Measurements from ENCODE around the gene NPAP1. TPM values are rescaled to one million over a fixed set of nuclear protein-coding genes. Genes with fewer than 3 reads are reported as not detected.

The NPAP1 gene
- total RNA-seq, 1 experiment from 2014 or later, result 0.07 TPM

DNA sequence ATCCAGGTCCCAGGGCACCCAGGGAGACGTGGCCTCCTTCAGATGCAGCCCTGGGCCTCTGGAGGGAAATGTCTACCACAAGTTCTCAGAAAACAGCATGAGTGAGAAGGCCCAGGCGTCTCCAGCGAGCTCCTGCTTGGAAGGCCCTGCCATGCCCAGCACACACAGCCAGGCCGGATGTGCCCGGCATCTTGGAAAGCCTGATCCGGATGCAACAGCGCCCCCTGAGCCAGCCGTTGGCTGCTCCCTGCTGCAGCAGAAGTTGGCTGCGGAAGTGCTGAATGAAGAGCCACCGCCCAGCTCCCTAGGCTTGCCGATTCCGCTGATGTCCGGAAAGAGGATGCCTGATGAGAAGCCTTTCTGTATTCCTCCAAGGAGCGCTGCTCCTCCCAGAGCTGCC is 856 bp downstream of the NPAP1 start:
- no peak overlapping the region for H2BK20ac ChIP-seq (ENCODE audit: low read depth, low read length, poor library complexity, severe bottlenecking)
- no peak overlapping the region for H3K14ac ChIP-seq (ENCODE audit: insufficient read depth, low read length)
- no CpG with 5 or more reads among the region's 14 CpGs for WGBS (ENCODE audit: extremely low coverage, insufficient read length, low lambda C conversion rate)

More for the DNA sequence above, 856 bp downstream of the NPAP1 start:
- H3K4ac ChIP-seq (ENCODE audit: low read depth, low read length), result no peak overlapping the region
- H3K4me3 Mint-ChIP-seq, result no peak overlapping the region
- TF ChIP-seq, protein P1, sequence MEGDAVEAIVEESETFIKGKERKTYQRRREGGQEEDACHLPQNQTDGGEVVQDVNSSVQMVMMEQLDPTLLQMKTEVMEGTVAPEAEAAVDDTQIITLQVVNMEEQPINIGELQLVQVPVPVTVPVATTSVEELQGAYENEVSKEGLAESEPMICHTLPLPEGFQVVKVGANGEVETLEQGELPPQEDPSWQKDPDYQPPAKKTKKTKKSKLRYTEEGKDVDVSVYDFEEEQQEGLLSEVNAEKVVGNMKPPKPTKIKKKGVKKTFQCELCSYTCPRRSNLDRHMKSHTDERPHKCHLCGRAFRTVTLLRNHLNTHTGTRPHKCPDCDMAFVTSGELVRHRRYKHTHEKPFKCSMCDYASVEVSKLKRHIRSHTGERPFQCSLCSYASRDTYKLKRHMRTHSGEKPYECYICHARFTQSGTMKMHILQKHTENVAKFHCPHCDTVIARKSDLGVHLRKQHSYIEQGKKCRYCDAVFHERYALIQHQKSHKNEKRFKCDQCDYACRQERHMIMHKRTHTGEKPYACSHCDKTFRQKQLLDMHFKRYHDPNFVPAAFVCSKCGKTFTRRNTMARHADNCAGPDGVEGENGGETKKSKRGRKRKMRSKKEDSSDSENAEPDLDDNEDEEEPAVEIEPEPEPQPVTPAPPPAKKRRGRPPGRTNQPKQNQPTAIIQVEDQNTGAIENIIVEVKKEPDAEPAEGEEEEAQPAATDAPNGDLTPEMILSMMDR (conservative IDR thresholded peaks at IDR 0.05), result peak; percentile 64
- H2BK120ac ChIP-seq (ENCODE audit: low read depth, low read length, poor library complexity, severe bottlenecking), result no peak overlapping the region
- H3K18ac ChIP-seq (ENCODE audit: insufficient read length, low read depth, low read length), result no peak overlapping the region
- no peak overlapping the region for H3K27ac Mint-ChIP-seq
- H4K8ac ChIP-seq (replicated peaks; ENCODE audit: insufficient read length, low read depth, low read length), result no peak overlapping the region
- peak; percentile 78 for DNase-seq
- no peak overlapping the region for H2BK15ac ChIP-seq (ENCODE audit: low read depth, low read length)
- no peaks in the 10 kb centered on the region for H4K20me1 ChIP-seq (ENCODE audit: control insufficient read depth, insufficient read depth, insufficient read length)
- H3K4me1 ChIP-seq (ENCODE audit: insufficient read depth, low read length), result no peaks in the 10 kb centered on the region
- peaks cover 5% of the 10 kb centered on the region; the same call in 1 of the 2 replicates for H3K27me3 Mint-ChIP-seq (ENCODE audit: low read depth)
- no peak overlapping the region for H2BK12ac ChIP-seq (ENCODE audit: insufficient read length, low read depth, low read length)
- peaks cover 31% of the 10 kb centered on the region for H3K9me3 ChIP-seq (ENCODE audit: control insufficient read depth, low read depth, low read length)
- H3T11ph ChIP-seq (ENCODE audit: low read length), result no peak overlapping the region
- H3K9me3 Mint-ChIP-seq, result peaks cover 54 to 68% of the 10 kb centered on the region in 2 experiments
- no peaks in the 10 kb centered on the region for H3K23me2 ChIP-seq (ENCODE audit: insufficient read length, low read depth, low read length, poor library complexity, severe bottlenecking)
- H3K9ac ChIP-seq (ENCODE audit: extremely low read depth, insufficient read length, low read length), result no peak overlapping the region
- 0 out of 4 replicates have a peak, but pooled peaks cover 0 to 2% of the 10 kb centered on the region in 2 experiments for H3K4me1 Mint-ChIP-seq
- peaks cover 0 to 5% (median 4%) of the 10 kb centered on the region in 3 experiments; a peak in 5 of 7 replicates for H3K36me3 Mint-ChIP-seq (ENCODE audit: insufficient read depth in 1 of 3, low read depth in 3 of 3)
- no peaks in the 10 kb centered on the region for H3K79me2 ChIP-seq (ENCODE audit: insufficient read depth, low read length)
- no peak overlapping the region for H4K91ac ChIP-seq (ENCODE audit: insufficient read length, low read depth, low read length)
- H3K79me1 ChIP-seq (ENCODE audit: insufficient read depth, low read depth, low read length, poor library complexity, severe bottlenecking), result no peaks in the 10 kb centered on the region
- no peak overlapping the region for H3K23ac ChIP-seq (ENCODE audit: insufficient read length, low read depth, low read length)
- H3K56ac ChIP-seq (ENCODE audit: insufficient read length, low read depth, low read length), result no peak overlapping the region
- H3K4me2 ChIP-seq (ENCODE audit: insufficient read depth, insufficient read length, low read length), result no peak overlapping the region
- no peak overlapping the region for H2AK5ac ChIP-seq (ENCODE audit: insufficient read length, low read length)
- no peaks in the 10 kb centered on the region for H3K27me3 ChIP-seq (ENCODE audit: insufficient read depth, low read length)
- no peak overlapping the region for H2BK5ac ChIP-seq (ENCODE audit: insufficient read length, low read length)
- no peak overlapping the region for H4K5ac ChIP-seq (ENCODE audit: insufficient read length, low read depth, low read length)
- H3K27ac ChIP-seq (ENCODE audit: insufficient read length, low read depth, low read length), result no peak overlapping the region
- H2AFZ ChIP-seq (ENCODE audit: low read length), result no peak overlapping the region
